ENCODE data around the gene PRKAR2A.

The PRKAR2A gene

GRCh38 chr3:48826451-48826850 is 21.2 kb downstream of the PRKAR2A start:
- peak; percentile 64; the same call in 2 of the 3 replicates for ATAC-seq
- TF ChIP-seq RARB (CRISPR knock-in tag; IDR thresholded peaks at IDR 0.05) (no peak), ESRRG (CRISPR knock-in tag; IDR thresholded peaks at IDR 0.05) (no peak), ZFP30 (CRISPR knock-in tag; IDR thresholded peaks at IDR 0.05) (no peak), POU6F1 (CRISPR knock-in tag; IDR thresholded peaks at IDR 0.05; ENCODE audit: borderline replicate concordance, low read depth) (no peak), PPARA (CRISPR knock-in tag; IDR thresholded peaks at IDR 0.05; ENCODE audit: borderline replicate concordance) (no peak), ZNF70 (CRISPR knock-in tag; IDR thresholded peaks at IDR 0.05) (no peak), ISL1 (CRISPR knock-in tag; IDR thresholded peaks at IDR 0.05) (no peak), TCF4 (CRISPR knock-in tag; IDR thresholded peaks at IDR 0.05; ENCODE audit: borderline replicate concordance) (no peak), SNAI2 (CRISPR knock-in tag; IDR thresholded peaks at IDR 0.05) (no peak)
- TF ChIP-seq, protein P1, sequence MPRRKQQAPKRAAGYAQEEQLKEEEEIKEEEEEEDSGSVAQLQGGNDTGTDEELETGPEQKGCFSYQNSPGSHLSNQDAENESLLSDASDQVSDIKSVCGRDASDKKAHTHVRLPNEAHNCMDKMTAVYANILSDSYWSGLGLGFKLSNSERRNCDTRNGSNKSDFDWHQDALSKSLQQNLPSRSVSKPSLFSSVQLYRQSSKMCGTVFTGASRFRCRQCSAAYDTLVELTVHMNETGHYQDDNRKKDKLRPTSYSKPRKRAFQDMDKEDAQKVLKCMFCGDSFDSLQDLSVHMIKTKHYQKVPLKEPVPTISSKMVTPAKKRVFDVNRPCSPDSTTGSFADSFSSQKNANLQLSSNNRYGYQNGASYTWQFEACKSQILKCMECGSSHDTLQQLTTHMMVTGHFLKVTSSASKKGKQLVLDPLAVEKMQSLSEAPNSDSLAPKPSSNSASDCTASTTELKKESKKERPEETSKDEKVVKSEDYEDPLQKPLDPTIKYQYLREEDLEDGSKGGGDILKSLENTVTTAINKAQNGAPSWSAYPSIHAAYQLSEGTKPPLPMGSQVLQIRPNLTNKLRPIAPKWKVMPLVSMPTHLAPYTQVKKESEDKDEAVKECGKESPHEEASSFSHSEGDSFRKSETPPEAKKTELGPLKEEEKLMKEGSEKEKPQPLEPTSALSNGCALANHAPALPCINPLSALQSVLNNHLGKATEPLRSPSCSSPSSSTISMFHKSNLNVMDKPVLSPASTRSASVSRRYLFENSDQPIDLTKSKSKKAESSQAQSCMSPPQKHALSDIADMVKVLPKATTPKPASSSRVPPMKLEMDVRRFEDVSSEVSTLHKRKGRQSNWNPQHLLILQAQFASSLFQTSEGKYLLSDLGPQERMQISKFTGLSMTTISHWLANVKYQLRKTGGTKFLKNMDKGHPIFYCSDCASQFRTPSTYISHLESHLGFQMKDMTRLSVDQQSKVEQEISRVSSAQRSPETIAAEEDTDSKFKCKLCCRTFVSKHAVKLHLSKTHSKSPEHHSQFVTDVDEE (CRISPR knock-in tag; IDR thresholded peaks at IDR 0.05) = no peak

- ATAC-seq = peak; percentile 73
- TF ChIP-seq CSDC2 (CRISPR knock-in tag; IDR thresholded peaks at IDR 0.05) (no peak), ISL1 (CRISPR knock-in tag; IDR thresholded peaks at IDR 0.05) (no peak), ZC3H10 (CRISPR knock-in tag; IDR thresholded peaks at IDR 0.05) (no peak), CSRNP3 (CRISPR knock-in tag; IDR thresholded peaks at IDR 0.05) (no peak), GLIS3 (CRISPR knock-in tag; IDR thresholded peaks at IDR 0.05) (no peak), ESRRG (CRISPR knock-in tag; IDR thresholded peaks at IDR 0.05) (no peak), OSR1 (CRISPR knock-in tag; IDR thresholded peaks at IDR 0.05) (no peak), RARB (CRISPR knock-in tag; IDR thresholded peaks at IDR 0.05) (no peak), TOX (CRISPR knock-in tag; IDR thresholded peaks at IDR 0.05; ENCODE audit: borderline replicate concordance) (no peak), CREB5 (CRISPR knock-in tag; IDR thresholded peaks at IDR 0.05; ENCODE audit: low read depth) (no peak), TCF4 (CRISPR knock-in tag; IDR thresholded peaks at IDR 0.05; ENCODE audit: borderline replicate concordance) (no peak), ZFP3 (CRISPR knock-in tag; IDR thresholded peaks at IDR 0.05) (no peak), BACH2 (CRISPR knock-in tag; IDR thresholded peaks at IDR 0.05; ENCODE audit: borderline replicate concordance) (no peak), ZNF565 (CRISPR knock-in tag; conservative IDR thresholded peaks at IDR 0.05; ENCODE audit: low read depth) (no peak), PPARA (CRISPR knock-in tag; IDR thresholded peaks at IDR 0.05; ENCODE audit: borderline replicate concordance) (no peak), ZNF8 (CRISPR knock-in tag; IDR thresholded peaks at IDR 0.05) (no peak), POU6F1 (CRISPR knock-in tag; IDR thresholded peaks at IDR 0.05; ENCODE audit: borderline replicate concordance, low read depth) (no peak)
- TF ChIP-seq, protein P1 (CRISPR knock-in tag; IDR thresholded peaks at IDR 0.05) = no peak
- TF ChIP-seq, protein P2, sequence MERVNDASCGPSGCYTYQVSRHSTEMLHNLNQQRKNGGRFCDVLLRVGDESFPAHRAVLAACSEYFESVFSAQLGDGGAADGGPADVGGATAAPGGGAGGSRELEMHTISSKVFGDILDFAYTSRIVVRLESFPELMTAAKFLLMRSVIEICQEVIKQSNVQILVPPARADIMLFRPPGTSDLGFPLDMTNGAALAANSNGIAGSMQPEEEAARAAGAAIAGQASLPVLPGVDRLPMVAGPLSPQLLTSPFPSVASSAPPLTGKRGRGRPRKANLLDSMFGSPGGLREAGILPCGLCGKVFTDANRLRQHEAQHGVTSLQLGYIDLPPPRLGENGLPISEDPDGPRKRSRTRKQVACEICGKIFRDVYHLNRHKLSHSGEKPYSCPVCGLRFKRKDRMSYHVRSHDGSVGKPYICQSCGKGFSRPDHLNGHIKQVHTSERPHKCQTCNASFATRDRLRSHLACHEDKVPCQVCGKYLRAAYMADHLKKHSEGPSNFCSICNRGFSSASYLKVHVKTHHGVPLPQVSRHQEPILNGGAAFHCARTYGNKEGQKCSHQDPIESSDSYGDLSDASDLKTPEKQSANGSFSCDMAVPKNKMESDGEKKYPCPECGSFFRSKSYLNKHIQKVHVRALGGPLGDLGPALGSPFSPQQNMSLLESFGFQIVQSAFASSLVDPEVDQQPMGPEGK (CRISPR knock-in tag; IDR thresholded peaks at IDR 0.05; ENCODE audit: borderline replicate concordance) = no peak
Observed at GRCh38 chr3:48820612-48821324, 26.9 kb downstream of the PRKAR2A start.

Data from SK-N-SH treated with all-trans-retinoic acid at 6 μM for 48 hours (cell line).